ENCODE data around the gene CHST6.

DNA sequence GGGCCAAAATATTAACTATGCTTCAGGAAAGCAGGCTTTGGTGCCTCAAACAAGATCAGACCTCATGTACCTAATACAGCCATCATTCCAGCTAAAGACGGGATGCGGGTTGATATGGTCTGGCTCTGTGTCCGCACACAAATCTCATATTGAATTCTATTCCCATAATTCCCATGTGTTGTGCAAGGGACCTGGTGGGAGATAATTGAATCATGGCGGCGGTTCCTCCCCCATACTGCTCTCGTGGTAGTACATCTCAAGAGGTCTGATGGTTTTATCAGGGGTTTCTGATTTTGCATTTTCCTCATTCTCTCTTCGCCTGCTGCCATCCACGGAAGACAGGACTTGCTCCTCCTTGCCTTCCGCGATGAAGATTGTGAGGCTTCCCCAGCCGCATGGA, 19.1 kb upstream of the CHST6 start:
- TF ChIP-seq POLR2AphosphoS5 (IDR thresholded peaks at IDR 0.05; ENCODE audit: low read depth, low read length) (no peak), SIN3A (IDR thresholded peaks at IDR 0.05; ENCODE audit: borderline replicate concordance, insufficient read depth, low read length) (no peak), TAF1 (IDR thresholded peaks at IDR 0.05; ENCODE audit: borderline replicate concordance, insufficient read depth, low read length) (no peak)
- TF ChIP-seq, protein P1, sequence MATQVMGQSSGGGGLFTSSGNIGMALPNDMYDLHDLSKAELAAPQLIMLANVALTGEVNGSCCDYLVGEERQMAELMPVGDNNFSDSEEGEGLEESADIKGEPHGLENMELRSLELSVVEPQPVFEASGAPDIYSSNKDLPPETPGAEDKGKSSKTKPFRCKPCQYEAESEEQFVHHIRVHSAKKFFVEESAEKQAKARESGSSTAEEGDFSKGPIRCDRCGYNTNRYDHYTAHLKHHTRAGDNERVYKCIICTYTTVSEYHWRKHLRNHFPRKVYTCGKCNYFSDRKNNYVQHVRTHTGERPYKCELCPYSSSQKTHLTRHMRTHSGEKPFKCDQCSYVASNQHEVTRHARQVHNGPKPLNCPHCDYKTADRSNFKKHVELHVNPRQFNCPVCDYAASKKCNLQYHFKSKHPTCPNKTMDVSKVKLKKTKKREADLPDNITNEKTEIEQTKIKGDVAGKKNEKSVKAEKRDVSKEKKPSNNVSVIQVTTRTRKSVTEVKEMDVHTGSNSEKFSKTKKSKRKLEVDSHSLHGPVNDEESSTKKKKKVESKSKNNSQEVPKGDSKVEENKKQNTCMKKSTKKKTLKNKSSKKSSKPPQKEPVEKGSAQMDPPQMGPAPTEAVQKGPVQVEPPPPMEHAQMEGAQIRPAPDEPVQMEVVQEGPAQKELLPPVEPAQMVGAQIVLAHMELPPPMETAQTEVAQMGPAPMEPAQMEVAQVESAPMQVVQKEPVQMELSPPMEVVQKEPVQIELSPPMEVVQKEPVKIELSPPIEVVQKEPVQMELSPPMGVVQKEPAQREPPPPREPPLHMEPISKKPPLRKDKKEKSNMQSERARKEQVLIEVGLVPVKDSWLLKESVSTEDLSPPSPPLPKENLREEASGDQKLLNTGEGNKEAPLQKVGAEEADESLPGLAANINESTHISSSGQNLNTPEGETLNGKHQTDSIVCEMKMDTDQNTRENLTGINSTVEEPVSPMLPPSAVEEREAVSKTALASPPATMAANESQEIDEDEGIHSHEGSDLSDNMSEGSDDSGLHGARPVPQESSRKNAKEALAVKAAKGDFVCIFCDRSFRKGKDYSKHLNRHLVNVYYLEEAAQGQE (IDR thresholded peaks at IDR 0.05; ENCODE audit: insufficient read depth in 1 of 2, low read depth in 2 of 2, low read length in 2 of 2), result no peak

Data from PFSK-1 (cell line).